Measurements from ENCODE around the gene NRXN3. TPM values are rescaled to one million over a fixed set of nuclear protein-coding genes. Genes with fewer than 3 reads are reported as not detected.

Gene NRXN3
- total RNA-seq, 6 experiments from 2014 or later = 0.07 to 0.28 (median 0.11) TPM; not detected in 2

GRCh38 chr14:78197051-78197450 lies 26.9 kb downstream of the NRXN3 start:
- TF ChIP-seq CTCF (IDR thresholded peaks at IDR 0.05) = no peak
- Mint-ChIP-seq H3K36me3 (ENCODE audit: low read depth) (no peaks in the 10 kb centered on the region; the same call in 1 of the 2 replicates), H3K27me3 (ENCODE audit: insufficient read depth) (no peaks in the 10 kb centered on the region; the same call in 1 of the 2 replicates), H3K9me3 (peaks cover 44% of the 10 kb centered on the region), H3K4me3 (no peak overlapping the region), H3K4me1 (ENCODE audit: low read depth) (no peaks in the 10 kb centered on the region), H3K27ac (no peak overlapping the region)
- no peak for DNase-seq

- H3K4me1 Mint-ChIP-seq (ENCODE audit: low read depth) = no peaks in the 10 kb centered on the region
- no peak overlapping the region for H3K27ac Mint-ChIP-seq
- no peak for TF ChIP-seq CTCF (IDR thresholded peaks at IDR 0.05)
- H3K4me3 Mint-ChIP-seq = no peak overlapping the region
- H3K36me3 Mint-ChIP-seq (ENCODE audit: low read depth) = 0 out of 2 replicates have a peak, but pooled peaks cover 8% of the 10 kb centered on the region
- H3K27me3 Mint-ChIP-seq (ENCODE audit: insufficient read depth) = no peaks in the 10 kb centered on the region
- DNase-seq = no peak
- H3K9me3 Mint-ChIP-seq = peaks cover 53% of the 10 kb centered on the region
Observed at GRCh38 chr14:78202163-78202562, 32.0 kb downstream of the NRXN3 start.

GRCh38 chr14:78202976-78203375 lies 32.8 kb downstream of the NRXN3 start:
- Mint-ChIP-seq H3K27me3 (ENCODE audit: insufficient read depth) (no peaks in the 10 kb centered on the region), H3K9me3 (peaks cover 60% of the 10 kb centered on the region), H3K27ac (no peak overlapping the region), H3K36me3 (ENCODE audit: low read depth) (0 out of 2 replicates have a peak, but pooled peaks cover 8% of the 10 kb centered on the region), H3K4me3 (no peak overlapping the region), H3K4me1 (ENCODE audit: low read depth) (no peaks in the 10 kb centered on the region)
- DNase-seq = no peak
- no peak for TF ChIP-seq CTCF (IDR thresholded peaks at IDR 0.05)

GRCh38 chr14:78207414-78207813 lies 37.2 kb downstream of the NRXN3 start:
- Mint-ChIP-seq H3K4me1 (ENCODE audit: low read depth) (no peaks in the 10 kb centered on the region), H3K27me3 (ENCODE audit: insufficient read depth) (no peaks in the 10 kb centered on the region), H3K9me3 (peaks cover 71% of the 10 kb centered on the region), H3K36me3 (ENCODE audit: low read depth) (0 out of 2 replicates have a peak, but pooled peaks cover 8% of the 10 kb centered on the region), H3K27ac (no peak overlapping the region), H3K4me3 (no peak overlapping the region)
- no peak for DNase-seq
- no peak for TF ChIP-seq CTCF (IDR thresholded peaks at IDR 0.05)

GRCh38 chr14:78220273-78220672 lies 50.1 kb downstream of the NRXN3 start:
- TF ChIP-seq CTCF (IDR thresholded peaks at IDR 0.05) = no peak
- Mint-ChIP-seq H3K4me1 (ENCODE audit: low read depth) (no peaks in the 10 kb centered on the region), H3K4me3 (no peak overlapping the region), H3K27ac (no peak overlapping the region), H3K9me3 (peaks cover 13% of the 10 kb centered on the region), H3K27me3 (ENCODE audit: insufficient read depth) (no peaks in the 10 kb centered on the region), H3K36me3 (ENCODE audit: low read depth) (no peaks in the 10 kb centered on the region)
- no peak for DNase-seq

GRCh38 chr14:78222746-78223145 lies 52.6 kb downstream of the NRXN3 start:
- H3K36me3 Mint-ChIP-seq (ENCODE audit: low read depth) = no peaks in the 10 kb centered on the region
- DNase-seq = no peak

More at GRCh38 chr14:78222746-78223145, 52.6 kb downstream of the NRXN3 start:
- no peak overlapping the region for H3K27ac Mint-ChIP-seq
- no peak for TF ChIP-seq CTCF (IDR thresholded peaks at IDR 0.05)
- no peaks in the 10 kb centered on the region for H3K4me1 Mint-ChIP-seq (ENCODE audit: low read depth)
- H3K27me3 Mint-ChIP-seq (ENCODE audit: insufficient read depth) = no peaks in the 10 kb centered on the region
- no peak overlapping the region for H3K4me3 Mint-ChIP-seq
- peaks cover 30% of the 10 kb centered on the region for H3K9me3 Mint-ChIP-seq
